Fibroblast of mammary gland (primary cell): ENCODE results near the gene TSNAXIP1.

ENCODE experiments used
- DNase-seq: peaks from one replicate; pipeline ENCODE4 v3.0.0-alpha.2; 2010; ENCODE audit warnings: low read depth
- H3K4me3 ChIP-seq: 2 replicates; pipeline ENCODE4 v1.5.1; 2011; ENCODE audit warnings: low read depth, mild to moderate bottlenecking, low read length, moderate library complexity; ENCODE audit not compliant: control insufficient read depth
- CTCF ChIP-seq: conservative IDR thresholded peaks from 2 replicates; pipeline ENCODE4 v1.5.1; 2011; ENCODE audit warnings: low read depth, low read length, inconsistent platforms; ENCODE audit not compliant: control insufficient read depth, insufficient read depth

TSNAXIP1 gene

DNA sequence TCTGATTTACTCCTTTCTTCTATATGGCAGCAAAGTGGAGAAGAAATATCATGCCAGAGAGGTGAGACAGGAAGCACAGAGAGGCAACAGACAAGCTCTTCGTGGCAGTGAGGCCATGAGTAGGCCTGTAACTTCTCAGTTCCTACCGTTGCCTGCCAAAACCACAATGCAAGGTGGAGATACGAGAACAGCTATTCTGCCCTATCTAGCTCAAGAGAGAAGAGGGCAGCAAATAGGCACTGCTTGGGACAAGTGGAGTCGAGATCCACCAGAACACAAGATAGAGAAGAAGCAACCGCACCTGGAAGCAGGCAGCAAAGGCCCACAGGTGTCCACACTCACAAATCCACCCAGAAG, 25.1 kb upstream of the TSNAXIP1 start:
- TF ChIP-seq CTCF, result no peak
- H3K4me3 ChIP-seq, result no peak overlapping the region
- no peak for DNase-seq

- no peak for DNase-seq
- no peak overlapping the region for H3K4me3 ChIP-seq
- no peak for TF ChIP-seq CTCF
Observed at GRCh38 chr16:67782567-67783352, 23.9 kb upstream of the TSNAXIP1 start.

DNA sequence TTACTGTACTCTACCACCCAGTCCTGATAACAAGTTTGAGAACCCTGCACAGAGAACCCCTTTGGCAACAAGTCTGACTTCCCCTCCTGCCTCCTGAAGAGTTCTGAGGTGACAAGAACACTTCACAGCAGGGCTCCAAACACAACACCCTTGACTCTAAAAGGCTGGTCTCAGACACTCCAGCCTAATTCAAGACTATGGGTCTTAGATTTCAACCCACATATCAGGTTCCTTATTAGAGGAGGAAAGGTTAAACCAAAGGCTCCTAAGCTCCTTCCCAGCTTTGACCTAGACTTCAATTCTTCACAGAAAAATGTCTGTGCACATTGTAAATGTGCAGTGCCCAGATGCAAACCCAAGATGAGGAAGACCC, 23.4 kb upstream of the TSNAXIP1 start:
- no peak for DNase-seq
- TF ChIP-seq CTCF, result no peak
- H3K4me3 ChIP-seq, result no peak overlapping the region

- no peak for DNase-seq
- TF ChIP-seq CTCF, result no peak
- no peak overlapping the region for H3K4me3 ChIP-seq
Observed at GRCh38 chr16:67786491-67786890, 20.2 kb upstream of the TSNAXIP1 start.

- TF ChIP-seq CTCF, result no peak
- no peak for DNase-seq
- no peak overlapping the region for H3K4me3 ChIP-seq
Observed at GRCh38 chr16:67790071-67790470, 16.6 kb upstream of the TSNAXIP1 start.

DNA sequence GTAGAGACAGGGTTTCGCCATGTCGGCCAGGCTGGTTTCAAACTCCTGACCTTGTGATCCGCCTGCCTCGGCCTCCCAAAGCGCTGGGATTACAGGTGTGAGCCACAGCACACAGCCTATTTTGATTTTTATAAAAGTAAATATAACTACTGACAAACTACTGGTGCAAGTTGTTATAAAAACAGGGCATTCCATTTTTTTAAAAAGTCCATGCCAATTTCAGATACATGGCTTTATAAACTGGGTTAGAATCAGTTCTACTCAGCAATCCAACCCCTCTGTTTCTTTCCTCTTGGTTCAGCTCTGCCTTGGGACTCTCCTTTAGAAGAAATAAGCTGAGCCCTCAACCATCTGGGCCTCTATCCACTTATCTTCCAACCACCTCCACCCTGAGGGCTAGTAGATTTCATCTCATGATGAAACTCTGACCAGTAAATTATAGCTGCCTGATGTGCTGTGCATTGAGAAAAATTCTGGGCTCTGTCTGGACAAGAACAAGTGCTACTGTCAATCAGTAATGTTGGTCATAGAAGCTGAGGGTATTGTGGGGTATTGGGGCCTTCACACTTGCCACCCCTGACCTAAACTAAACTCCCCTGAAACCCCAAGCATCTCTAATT, 10.5 kb upstream of the TSNAXIP1 start:
- no peak for DNase-seq
- H3K4me3 ChIP-seq, result no peak overlapping the region
- no peak for TF ChIP-seq CTCF
